Calu3 (cell line): ENCODE results near the gene DECR2. TPM values are rescaled to one million over a fixed set of nuclear protein-coding genes. Genes with fewer than 3 reads are reported as not detected.
"Not testable (repeated sequence)": the region's sequence is repeated elsewhere in the genome, so short reads cannot be mapped to it uniquely, and the experiment has no call there.

Experiments
- BruUV-seq: library from RNA; stranded (reverse); fragments of 400-500 nt; replicated peaks from 2 replicates; lab custom pipeline; 2021; lab: Mats Ljungman, UMichigan
- CTCF ChIA-PET: fragments of 300-600 bp; sonication (Branson Sonifier 250); formaldehyde crosslinking; loops from one replicate; lab custom pipeline; 2022; ENCODE audit warnings: antibody characterized with exemption; lab: Charles Lee
- DNase-seq: peaks from one replicate; pipeline ENCODE4 v3.0.0; 2022
- H3K27ac Mint-ChIP-seq: one replicate; pipeline ENCODE4 v1.8.0; 2022; ENCODE audit warnings: mixed read lengths; ENCODE audit not compliant: unreplicated experiment
- H3K27me3 Mint-ChIP-seq: one replicate; pipeline ENCODE4 v1.8.0; 2022; ENCODE audit warnings: mixed read lengths; ENCODE audit not compliant: unreplicated experiment
- H3K36me3 Mint-ChIP-seq: one replicate; pipeline ENCODE4 v1.8.0; 2022; ENCODE audit warnings: mild to moderate bottlenecking, moderate library complexity, mixed read lengths; ENCODE audit not compliant: insufficient read depth, unreplicated experiment
- H3K4me1 Mint-ChIP-seq: one replicate; pipeline ENCODE4 v1.8.0; 2022; ENCODE audit warnings: mild to moderate bottlenecking, low read depth, mixed read lengths; ENCODE audit not compliant: unreplicated experiment
- H3K4me3 Mint-ChIP-seq: one replicate; pipeline ENCODE4 v1.8.0; 2022; ENCODE audit warnings: mild to moderate bottlenecking, low read depth, moderate library complexity, mixed read lengths; ENCODE audit not compliant: unreplicated experiment
- H3K9me3 Mint-ChIP-seq: one replicate; pipeline ENCODE4 v1.8.0; 2022; ENCODE audit warnings: low read depth, mixed read lengths; ENCODE audit not compliant: unreplicated experiment
- CTCF ChIP-seq: fragments of 200-600 bp; IDR thresholded peaks from one replicate; pipeline ENCODE4 v1.8.0; 2022; ENCODE audit warnings: antibody characterized with exemption; ENCODE audit not compliant: unreplicated experiment
- intact Hi-C: fragments of 100-400 bp; cut with micrococcal nuclease; formaldehyde crosslinking; loops from one replicate; pipeline ENCODE4 v1.10.0; 2022; ENCODE audit not compliant: unreplicated experiment
- total RNA-seq: library from RNA; stranded (reverse); gene quantifications from 2 replicates; pipeline ENCODE4 v1.2.3, GENCODE V29; 2022

Gene DECR2
- total RNA-seq, 1 experiment from 2014 or later = 41.2 TPM

- no peaks in the 10 kb centered on the region for H3K27me3 Mint-ChIP-seq
- no TSS peak for BruUV-seq
- H3K4me3 Mint-ChIP-seq = no peak overlapping the region
- CTCF ChIA-PET = interaction anchor here (0.6 to 1.1 kb wide), 5 partner anchors 8 to 192 kb away, joined by 3 to 8 read pairs (median 4); partner anchors contain the start of gene RAB11FIP3
- peaks cover 9% of the 10 kb centered on the region for H3K4me1 Mint-ChIP-seq
- no peak overlapping the region for H3K27ac Mint-ChIP-seq
- intact Hi-C loops = no loop called here
- no peak for DNase-seq
- no peak for TF ChIP-seq CTCF
- H3K9me3 Mint-ChIP-seq = no peaks in the 10 kb centered on the region
- peaks cover 29% of the 10 kb centered on the region for H3K36me3 Mint-ChIP-seq
These were observed 15.0 kb upstream of the DECR2 start for GRCh38 chr16:386641-387156.

- BruUV-seq, intact Hi-C loops, H3K9me3 Mint-ChIP-seq, H3K27me3 Mint-ChIP-seq, H3K4me3 Mint-ChIP-seq, H3K27ac Mint-ChIP-seq, H3K4me1 Mint-ChIP-seq, CTCF ChIA-PET, DNase-seq: not testable (repeated sequence)
- peaks cover 21% of the 10 kb centered on the region for H3K36me3 Mint-ChIP-seq
These were observed 13.7 kb upstream of the DECR2 start for GRCh38 chr16:387761-388666.

GRCh38 chr16:389352-389751 is 12.3 kb upstream of the DECR2 start:
- Mint-ChIP-seq H3K4me1 (no peaks in the 10 kb centered on the region), H3K27me3 (no peaks in the 10 kb centered on the region), H3K36me3 (peaks cover 15% of the 10 kb centered on the region), H3K27ac (no peak overlapping the region), H3K9me3 (no peaks in the 10 kb centered on the region), H3K4me3 (no peak overlapping the region)
- no peak for TF ChIP-seq CTCF
- intact Hi-C loops = no loop called here
- CTCF ChIA-PET = no interaction called here
- no peak for DNase-seq
- no TSS peak for BruUV-seq

- no peak overlapping the region for H3K4me3 Mint-ChIP-seq
- H3K9me3 Mint-ChIP-seq = no peaks in the 10 kb centered on the region
- no peaks in the 10 kb centered on the region for H3K27me3 Mint-ChIP-seq
- DNase-seq = peak; percentile 71
- CTCF ChIA-PET = interaction anchor here (0.5 to 1.4 kb wide), 2 partner anchors 96 to 103 kb away, joined by 3 read pairs; no protein-coding TSS in a partner anchor
- H3K4me1 Mint-ChIP-seq = no peaks in the 10 kb centered on the region
- TF ChIP-seq CTCF = peak; percentile 61
- no TSS peak for BruUV-seq
- no peak overlapping the region for H3K27ac Mint-ChIP-seq
- intact Hi-C loops = no loop called here
- H3K36me3 Mint-ChIP-seq = peaks cover 26% of the 10 kb centered on the region
These were observed 9.8 kb upstream of the DECR2 start for GRCh38 chr16:391885-392335.
